Stimulated activated CD4-positive, alpha-beta T cell treated with anti-CD3 and anti-CD28 coated beads, Interleukin-12 subunit alpha, Interleukin-12 subunit beta, amount 100 ng/mL, for 48 hours (primary cell): ENCODE data around the gene RNASE12.
"Not testable (repeated sequence)": the region's sequence is repeated elsewhere in the genome, so short reads cannot be mapped to it uniquely, and the experiment has no call there.

Source experiments
- DNase-seq, 3 donors: peaks; one replicate each; pipeline ENCODE4 v3.0.0-alpha.2; 2020; ENCODE audit warnings: low read depth in 2 of 3, low spot score in 1 of 3

RNASE12 gene

GRCh38 chr14:20591235-20591634, at the start of gene RNASE12:
Gene RNASE12, minus strand, starts transcription at chr14:20591376. Its CDS starts 653 bp downstream, at chr14:20590723.
- no peak for DNase-seq

GRCh38 chr14:20632831-20633691, 41.9 kb upstream of the RNASE12 start:
- DNase-seq = peak; percentile 54 to 70 (median 67)

GRCh38 chr14:20632448-20632830, 41.3 kb upstream of the RNASE12 start:
- no peak for DNase-seq

- DNase-seq = no peak
Observed at GRCh38 chr14:20631880-20632389, 40.8 kb upstream of the RNASE12 start.

GRCh38 chr14:20631023-20631879, 40.1 kb upstream of the RNASE12 start:
- peak in 2 of 3 donors; percentile 52 to 70 for DNase-seq

- peak in 2 of 3 donors; percentile 44 to 55 for DNase-seq
Observed at GRCh38 chr14:20630340-20631022, 39.3 kb upstream of the RNASE12 start.

- DNase-seq = no peak
Observed at GRCh38 chr14:20628063-20628854, 37.1 kb upstream of the RNASE12 start.

GRCh38 chr14:20627346-20628027, 36.3 kb upstream of the RNASE12 start:
- no peak for DNase-seq

GRCh38 chr14:20626274-20626673, 35.1 kb upstream of the RNASE12 start:
- DNase-seq = no peak

GRCh38 chr14:20624495-20625070, 33.4 kb upstream of the RNASE12 start:
- DNase-seq = peak in 2 of 3 donors; percentile 27 to 37

GRCh38 chr14:20623798-20624197, 32.6 kb upstream of the RNASE12 start:
- DNase-seq = no peak

- no peak for DNase-seq
Observed at GRCh38 chr14:20622816-20623291, 31.7 kb upstream of the RNASE12 start.

- DNase-seq = no peak
Observed at GRCh38 chr14:20620798-20621478, 29.8 kb upstream of the RNASE12 start.

GRCh38 chr14:20619688-20620087, 28.5 kb upstream of the RNASE12 start:
- not testable (repeated sequence) for DNase-seq

GRCh38 chr14:20618271-20618749, 27.1 kb upstream of the RNASE12 start:
- no peak for DNase-seq

GRCh38 chr14:20617138-20618003, 26.2 kb upstream of the RNASE12 start:
- DNase-seq = no peak

GRCh38 chr14:20615996-20616395, 24.8 kb upstream of the RNASE12 start:
- DNase-seq = no peak
